NCI-H510A (cell line): ENCODE results near the gene ALCAM.
"Not testable (repeated sequence)": the region's sequence is repeated elsewhere in the genome, so short reads cannot be mapped to it uniquely, and the experiment has no call there.

Experiments used
- DNase-seq: peaks from one replicate; lab custom pipeline; 2025; lab: John Stamatoyannopoulos, UW

ALCAM gene

DNA sequence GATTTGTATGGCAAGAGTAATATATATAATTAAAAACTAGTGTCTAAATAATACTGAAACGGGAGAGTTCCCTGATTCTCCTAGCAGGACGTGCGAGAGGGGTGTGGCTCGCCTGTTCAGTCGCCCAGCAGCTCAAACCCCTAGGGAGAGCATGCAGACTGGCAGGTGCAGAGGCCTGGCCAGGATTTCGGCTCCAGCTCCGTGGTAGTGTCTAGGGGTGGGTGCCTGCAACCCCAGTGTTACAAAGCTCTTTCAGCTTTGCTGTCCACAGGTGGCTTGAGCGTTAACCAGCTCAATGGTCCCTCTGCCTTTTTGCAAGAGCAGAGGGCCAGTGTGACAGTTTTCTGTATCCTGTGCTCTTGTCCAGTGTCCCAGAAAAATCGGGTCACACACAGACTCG, 226.6 kb downstream of the ALCAM start:
- no peak for DNase-seq

GRCh38 chr3:105594219-105594618, 227.5 kb downstream of the ALCAM start:
- DNase-seq: no peak

- no peak for DNase-seq
Observed at GRCh38 chr3:105598042-105598796, 231.5 kb downstream of the ALCAM start.

GRCh38 chr3:105599350-105599749, 232.6 kb downstream of the ALCAM start:
- no peak for DNase-seq

DNA sequence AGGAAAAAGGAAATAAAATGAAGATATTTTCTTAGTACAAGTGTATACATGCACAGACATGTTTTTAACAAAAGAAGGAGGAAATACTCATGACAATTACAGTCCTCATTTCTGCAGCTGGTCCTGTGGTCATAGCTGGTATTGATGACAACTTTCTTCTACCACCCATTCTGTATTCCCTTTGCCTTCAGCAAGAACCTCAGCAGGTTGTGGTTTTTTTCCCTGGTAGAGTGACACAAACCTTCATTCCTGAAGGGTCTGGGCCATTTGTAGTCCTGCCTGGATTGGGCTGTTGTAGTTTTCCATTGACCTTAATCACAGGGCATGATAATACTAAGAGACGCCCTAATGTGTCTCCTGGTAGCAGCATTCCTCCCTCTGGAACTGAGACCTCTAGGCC, 235.0 kb downstream of the ALCAM start:
- not testable (repeated sequence) for DNase-seq

GRCh38 chr3:105602286-105602685, 235.6 kb downstream of the ALCAM start:
- DNase-seq: not testable (repeated sequence)

GRCh38 chr3:105603516-105603915, 236.8 kb downstream of the ALCAM start:
- not testable (repeated sequence) for DNase-seq

DNA sequence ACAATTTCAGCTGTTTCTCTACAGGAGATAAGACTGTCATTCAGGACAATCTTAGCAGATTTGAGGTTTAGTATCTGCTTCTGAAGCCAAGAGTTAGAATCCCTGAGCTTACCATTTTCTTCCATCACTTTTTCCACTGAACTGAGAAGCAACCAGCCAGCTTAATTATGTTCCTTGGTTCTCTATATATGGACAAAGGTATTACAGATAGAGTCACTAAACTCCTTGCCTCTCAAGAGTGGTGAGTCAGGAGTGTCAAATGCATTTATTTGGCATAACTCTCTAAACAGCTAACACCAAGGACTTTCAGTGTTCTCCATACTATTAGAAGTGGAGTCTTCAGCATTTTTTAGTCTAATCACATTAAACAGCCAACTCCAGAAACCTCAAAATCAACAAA, 239.3 kb downstream of the ALCAM start:
- DNase-seq: no peak

DNA sequence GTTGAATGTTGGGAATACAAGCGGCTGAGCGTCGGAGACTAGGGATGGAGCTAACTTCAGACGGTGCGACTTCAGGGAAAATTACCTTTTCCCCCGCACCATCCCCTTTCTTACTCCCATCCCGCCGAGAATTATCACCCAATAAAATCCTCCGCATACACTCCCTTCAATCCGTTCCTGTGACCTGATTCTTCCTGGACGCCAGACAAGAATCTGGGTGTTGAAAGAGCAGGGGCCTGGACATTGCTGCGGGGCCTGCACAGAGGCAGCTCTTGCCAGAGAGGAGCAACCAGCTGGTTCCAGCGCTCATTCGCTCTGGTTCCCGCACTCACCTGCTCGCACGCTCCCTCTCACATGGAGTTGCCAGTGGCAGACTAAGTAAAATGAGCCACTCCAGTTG, 241.9 kb downstream of the ALCAM start:
- no peak for DNase-seq

DNA sequence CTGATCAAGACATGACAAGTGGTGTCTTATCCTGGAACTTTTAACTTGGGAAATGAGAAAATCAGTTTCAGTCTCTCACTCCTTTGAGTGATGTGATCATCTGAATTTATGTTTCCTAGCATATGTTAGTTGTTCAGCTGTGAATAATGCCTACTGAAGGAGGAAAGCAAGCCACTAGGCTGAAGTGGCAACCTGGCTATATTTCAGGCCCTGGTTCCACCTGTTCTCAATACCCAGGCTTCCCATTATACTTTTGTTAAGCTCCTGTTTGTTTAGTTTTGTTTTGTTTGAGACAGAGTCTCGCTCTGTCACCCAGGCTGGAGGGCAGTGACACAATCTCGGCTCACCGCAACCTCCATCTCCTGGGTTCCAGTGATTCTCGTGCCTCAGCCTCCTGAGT, 243.8 kb downstream of the ALCAM start:
- DNase-seq: no peak

DNA sequence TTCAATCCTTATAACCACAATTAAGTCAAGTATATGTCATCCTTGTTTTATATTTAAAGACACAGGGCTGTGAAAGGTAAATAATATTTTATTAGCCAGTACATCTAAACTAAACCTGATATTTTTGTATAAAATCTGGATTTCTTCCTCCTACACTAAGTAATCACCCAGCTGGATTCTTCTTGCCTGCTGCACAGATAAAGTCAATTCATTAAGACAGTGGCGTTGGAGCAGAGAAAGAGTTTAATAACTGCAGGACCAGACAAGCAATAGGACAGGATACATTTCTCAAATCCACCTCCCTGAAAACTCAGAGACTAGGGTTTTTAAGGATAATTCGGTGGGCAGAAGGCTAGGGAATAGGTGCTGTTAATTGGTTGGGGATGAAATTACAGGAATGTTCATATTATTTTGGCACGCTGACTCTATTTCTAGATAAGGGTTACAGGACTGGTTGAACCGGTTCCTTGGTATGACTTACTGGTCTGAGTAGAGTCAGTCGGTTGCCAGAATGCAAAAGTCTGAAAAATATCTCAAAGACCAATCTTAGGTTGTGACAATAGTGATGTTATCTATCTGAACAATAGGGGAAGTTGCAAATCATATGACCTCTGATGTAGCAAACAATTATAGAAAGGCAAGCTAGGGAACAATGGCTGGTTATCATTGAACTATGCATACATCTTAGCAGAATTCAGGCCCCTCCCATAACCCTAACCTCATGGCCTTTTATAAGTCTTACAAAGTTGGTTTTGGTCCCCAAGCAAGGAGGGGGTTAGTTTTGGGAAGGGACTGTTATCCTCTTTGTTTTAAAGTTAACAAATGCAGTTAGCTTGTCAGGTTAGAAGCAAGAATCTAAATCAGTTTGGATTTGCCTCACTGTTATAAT, 244.8 kb downstream of the ALCAM start:
- DNase-seq: peak; percentile 30

- no peak for DNase-seq
Observed at GRCh38 chr3:105613120-105613519, 246.4 kb downstream of the ALCAM start.

- no peak for DNase-seq
Observed at GRCh38 chr3:105614288-105615030, 247.8 kb downstream of the ALCAM start.

GRCh38 chr3:105615814-105616213, 249.1 kb downstream of the ALCAM start:
- DNase-seq: no peak

DNA sequence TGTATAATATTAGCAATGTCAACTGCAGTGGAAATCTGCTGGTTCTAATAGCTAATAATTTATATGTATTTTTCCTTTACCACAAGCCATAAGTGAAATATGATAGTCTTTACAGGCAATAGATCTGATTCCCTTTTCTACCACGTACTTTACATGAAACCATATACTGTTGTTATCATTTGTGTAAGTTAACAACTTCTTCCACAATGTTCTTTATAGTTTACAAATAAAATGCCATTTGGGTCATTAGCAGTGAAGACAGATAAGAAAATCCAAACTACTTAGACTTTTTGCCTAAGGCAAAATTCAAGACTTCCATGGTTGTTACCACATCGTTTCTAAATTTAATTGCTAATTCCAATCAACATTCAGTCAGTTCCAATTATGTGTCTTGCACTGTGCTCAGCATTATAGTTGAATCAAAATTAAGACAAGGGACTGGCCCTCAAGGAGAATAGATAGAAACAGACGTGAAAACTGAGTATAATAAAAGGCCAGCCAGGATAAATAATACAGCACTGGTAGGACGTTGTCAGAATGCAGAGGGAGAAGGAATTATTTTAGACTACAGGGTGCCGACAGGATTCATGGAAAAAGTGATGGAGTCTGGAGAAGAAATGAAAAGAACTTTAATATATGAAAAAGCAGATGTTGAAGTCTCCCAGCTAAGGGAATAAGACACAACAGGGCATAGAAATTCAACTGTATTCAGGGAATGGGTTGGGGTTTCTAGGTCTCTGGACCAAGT, 249.8 kb downstream of the ALCAM start:
- no peak for DNase-seq

DNA sequence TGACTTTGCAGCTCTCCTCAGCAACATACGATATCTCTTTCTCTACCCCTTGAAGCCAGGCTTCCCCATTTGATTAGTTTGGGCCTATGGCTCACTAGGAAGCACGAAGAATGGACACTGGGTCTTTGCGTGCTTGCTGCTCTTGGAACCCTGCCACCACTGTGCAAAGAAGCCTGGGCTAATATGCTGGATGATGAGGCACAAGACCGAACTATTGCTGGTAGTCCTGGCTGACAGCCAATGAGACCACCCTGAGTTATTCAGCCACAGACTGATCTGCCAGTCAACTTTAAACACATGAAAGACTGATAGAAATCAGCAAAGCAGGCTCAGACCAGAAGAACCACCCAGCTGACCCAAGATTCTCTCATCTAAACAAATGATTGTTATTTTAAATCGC, 251.8 kb downstream of the ALCAM start:
- no peak for DNase-seq

- DNase-seq: no peak
Observed at GRCh38 chr3:105619651-105620050, 252.9 kb downstream of the ALCAM start.

DNA sequence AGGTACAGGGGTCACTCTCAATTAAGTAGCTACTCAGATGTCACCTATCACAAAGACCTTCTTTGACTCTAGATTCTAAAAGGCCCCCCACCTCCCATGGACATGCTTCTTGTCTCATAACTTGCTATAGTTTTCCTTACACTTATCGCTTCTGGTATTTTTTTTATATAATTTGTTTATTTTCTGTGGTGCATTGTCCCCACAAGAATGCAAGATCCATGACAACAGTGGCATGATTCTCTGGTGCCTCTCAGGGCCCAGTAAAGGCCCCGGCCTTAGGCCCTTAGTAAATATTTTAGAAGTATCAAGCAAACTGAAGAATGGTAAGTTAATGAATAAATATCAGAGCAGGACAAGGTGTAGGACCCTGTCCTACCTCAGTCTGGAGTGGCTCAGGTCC, 253.5 kb downstream of the ALCAM start:
- DNase-seq: no peak

- no peak for DNase-seq
Observed at GRCh38 chr3:105622169-105622568, 255.5 kb downstream of the ALCAM start.
